HG03103 (cell line): ENCODE measurements around the gene TNFRSF18.

ENCODE experiments used
- ATAC-seq: cut with Tn5 transposase; IDR thresholded peaks from one replicate; pipeline ENCODE4 v1.9.1; 2021; ENCODE audit warnings: low read depth; ENCODE audit not compliant: unreplicated experiment

TNFRSF18 gene

DNA sequence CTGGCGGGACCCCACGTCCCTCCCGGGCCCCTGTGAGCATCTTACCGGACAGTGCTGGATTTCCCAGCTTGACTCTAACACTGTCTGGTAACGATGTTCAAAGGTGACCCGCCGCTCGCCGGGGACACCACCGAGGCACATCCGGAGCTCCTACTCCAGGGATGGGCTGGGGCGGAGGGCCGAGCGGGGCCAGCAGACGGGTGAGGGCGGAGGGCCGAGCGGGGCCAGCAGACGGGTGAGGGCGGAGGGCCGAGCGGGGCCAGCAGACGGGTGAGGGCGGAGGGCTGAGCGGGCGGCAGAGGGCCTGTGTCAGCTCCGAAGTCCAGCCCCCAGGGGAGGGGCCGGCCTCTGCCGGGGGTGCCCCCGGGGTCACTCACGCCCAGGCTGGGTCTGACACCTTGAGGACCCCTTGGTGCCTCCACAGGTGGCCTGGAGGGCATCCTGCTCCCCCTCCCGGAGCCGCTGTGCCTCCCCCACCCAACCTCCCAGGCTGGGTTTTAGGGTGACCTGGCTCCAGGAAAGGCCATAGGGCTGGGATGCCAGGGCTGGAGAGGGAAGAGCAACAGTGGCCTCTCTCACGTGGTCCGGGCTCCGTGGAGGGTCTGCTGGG lies 38.4 kb downstream of the TNFRSF18 start:
- no peak for ATAC-seq

DNA sequence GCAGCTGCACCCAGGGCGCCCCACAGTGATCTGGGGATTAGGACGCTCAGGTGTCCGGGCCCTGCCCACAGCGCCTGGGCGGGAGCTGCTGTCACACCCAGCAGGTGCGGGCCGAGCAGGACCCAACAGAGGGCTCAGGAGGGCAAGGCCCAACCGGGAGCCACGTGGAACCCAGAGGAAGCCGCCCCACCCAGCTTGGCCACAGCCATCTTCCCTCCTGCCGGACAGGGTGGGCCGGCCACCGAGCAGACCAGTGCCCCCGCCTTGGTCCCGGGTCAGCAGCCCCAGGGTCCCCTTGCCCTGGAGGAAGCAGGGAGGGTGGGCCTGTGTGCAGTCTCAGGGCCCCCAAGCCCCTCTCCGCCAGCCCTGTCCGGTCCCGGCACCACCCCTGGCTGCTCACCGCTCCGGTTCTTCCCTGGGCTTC lies 39.0 kb downstream of the TNFRSF18 start:
- no peak for ATAC-seq

DNA sequence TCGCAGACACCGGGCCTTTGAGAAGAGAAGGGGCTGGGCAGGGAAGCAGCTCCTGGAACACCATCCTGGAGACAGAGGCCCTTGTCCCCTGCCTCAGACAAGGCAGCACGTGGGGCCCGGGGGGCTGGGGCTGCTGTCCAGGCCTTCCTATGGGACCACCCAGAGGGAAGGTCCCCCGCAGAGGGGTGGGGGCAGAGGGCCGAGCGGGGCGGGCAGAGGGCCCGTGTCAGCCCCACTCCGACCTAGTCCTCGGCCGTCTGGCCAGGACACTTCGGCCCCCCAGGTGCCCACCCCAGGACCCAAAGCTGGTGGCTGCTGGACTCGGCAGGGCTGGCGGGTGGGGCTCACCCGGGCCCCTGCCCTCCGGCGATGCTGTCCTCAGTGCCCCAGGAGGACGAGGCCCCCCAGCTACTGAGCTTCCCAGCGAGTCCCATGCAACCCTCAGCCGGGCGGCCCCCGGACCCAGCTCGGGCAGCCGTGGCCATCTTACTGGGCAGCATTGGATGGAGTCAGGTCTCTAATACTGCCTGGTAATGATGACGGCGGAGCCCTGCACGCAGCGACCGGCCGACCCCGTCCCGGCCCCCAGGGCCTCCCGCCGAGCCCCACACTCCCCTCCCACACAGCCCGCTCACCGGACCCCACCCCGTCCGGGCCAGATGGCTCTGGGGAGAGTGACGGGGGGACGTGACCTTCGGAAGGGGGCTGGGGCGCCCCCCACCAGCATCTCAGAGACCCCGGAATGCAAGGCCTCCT lies 39.6 kb downstream of the TNFRSF18 start:
- ATAC-seq = no peak

DNA sequence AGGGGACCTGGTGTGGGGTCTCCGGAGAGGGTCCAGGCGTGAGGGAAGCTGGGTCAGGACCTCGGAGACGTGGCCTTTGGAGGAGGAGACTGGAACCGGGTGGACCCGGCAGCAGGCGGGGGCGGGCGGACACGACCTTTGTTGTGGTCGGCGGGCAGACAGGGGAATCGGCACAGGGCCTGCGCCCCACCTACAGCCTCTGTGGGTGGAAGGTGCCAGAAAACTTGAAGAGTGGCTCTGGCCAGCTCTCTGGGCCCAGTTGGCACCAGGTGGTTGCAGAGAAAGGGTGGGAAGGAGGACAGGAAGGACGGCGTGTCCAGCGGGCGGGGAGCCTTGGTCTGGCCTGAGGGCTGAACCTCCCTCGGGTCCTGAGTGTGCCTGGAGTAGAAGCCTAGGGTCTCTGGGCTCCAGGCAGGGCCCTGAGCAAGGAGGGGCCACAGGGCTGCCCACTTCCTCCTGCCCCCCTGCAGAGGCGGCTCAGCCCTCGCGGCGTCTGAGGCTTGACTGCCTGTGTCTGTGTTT lies 40.4 kb downstream of the TNFRSF18 start:
- no peak for ATAC-seq

DNA sequence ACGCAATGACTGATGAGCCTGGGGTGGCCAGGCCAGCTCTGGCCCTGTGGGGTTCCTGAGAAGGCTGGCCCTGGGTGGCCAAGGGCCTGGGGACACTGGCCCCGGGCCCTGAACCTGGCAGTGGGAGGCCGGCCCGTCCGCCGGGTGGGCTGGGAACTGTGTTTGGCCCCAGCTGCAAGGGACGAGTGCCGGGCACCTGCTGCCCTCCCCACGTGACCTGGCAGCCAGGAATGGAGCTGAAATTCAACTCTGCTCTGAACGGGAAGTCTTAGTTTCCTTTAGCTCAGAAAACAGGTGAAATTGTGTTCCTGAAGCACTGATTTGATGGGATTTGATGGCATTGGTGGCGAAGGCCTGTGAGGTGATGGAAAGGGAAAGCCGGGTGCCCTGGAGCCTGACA lies 40.9 kb downstream of the TNFRSF18 start:
- no peak for ATAC-seq

DNA sequence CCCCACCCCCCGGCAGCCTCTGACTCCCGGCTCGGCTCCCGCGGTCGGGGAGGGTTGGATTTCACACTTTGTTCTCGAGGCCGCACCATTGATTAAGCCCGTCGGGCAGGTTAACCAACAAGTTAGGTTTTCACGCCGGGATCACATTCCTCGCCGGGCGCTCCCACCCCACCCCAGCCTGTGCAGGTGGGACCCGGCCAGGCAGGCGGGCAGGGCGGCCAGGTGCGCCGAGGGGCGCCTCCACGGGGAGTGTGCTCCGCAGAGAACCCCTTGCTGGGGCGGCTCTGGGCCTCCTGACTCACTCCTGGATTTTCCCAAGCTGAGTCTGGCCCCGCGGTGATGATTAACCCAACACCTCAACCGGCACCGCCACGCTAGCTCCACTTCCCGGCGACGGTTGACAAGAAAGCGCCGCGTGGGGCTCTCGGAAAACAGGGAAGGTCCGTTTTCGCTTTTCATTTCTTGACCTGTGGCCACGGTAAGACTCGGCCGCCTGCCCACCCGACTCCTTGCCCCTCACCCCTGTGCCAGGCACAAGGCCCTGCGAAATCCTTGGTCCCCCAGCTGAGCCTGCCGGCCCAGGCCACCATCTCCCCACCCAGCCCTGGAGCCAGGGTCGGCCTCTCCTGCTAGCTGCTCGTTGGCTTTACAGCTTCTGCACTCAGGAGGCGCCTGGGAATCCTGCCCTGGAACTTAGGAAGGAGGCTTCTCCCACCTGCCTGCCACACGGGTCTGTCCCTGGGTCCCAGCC lies 41.5 kb downstream of the TNFRSF18 start:
- no peak for ATAC-seq

DNA sequence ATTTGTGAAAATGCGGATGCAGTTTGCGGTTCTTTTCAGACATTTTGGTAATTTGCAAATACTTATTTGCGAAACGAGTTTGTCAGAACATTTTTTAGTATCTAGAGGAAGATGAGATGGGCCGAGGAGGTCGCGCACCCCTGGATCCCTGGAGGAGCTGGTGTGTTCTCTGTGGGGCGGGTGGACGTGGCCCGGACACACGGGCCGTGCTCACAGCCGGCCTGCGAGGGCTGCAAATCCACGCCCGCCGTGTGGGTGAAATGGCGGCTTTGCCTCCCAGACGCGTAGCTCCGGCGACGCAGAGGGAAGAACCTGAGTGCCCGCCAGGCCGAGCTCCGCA lies 42.1 kb downstream of the TNFRSF18 start:
- no peak for ATAC-seq

DNA sequence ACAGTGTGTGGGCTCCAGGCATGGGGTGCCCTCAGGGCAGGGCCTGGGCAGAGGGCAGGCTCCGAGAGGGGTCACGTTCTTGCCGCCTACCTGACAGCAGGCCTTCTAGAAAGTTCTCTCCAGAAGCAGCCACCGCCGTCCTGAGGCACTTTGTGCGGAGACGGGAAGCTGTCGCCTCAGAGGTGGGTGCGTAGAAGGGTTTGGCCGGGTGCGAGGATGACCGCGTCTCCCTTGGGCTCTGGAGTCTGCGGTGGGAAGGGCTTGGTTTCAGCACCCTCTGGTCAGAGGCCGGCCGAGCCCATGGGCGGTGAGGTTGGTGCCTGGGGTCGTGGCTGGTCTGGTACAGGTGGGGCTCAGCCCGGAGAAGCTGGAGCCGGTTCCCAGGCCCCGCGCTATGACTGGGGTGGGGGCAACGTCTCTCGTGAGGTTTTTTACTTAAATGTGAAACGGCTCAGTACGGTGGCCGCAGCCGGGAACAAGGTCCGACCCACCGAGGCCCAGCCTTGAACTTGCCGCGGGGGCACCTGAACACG lies 42.8 kb downstream of the TNFRSF18 start:
- ATAC-seq = no peak

DNA sequence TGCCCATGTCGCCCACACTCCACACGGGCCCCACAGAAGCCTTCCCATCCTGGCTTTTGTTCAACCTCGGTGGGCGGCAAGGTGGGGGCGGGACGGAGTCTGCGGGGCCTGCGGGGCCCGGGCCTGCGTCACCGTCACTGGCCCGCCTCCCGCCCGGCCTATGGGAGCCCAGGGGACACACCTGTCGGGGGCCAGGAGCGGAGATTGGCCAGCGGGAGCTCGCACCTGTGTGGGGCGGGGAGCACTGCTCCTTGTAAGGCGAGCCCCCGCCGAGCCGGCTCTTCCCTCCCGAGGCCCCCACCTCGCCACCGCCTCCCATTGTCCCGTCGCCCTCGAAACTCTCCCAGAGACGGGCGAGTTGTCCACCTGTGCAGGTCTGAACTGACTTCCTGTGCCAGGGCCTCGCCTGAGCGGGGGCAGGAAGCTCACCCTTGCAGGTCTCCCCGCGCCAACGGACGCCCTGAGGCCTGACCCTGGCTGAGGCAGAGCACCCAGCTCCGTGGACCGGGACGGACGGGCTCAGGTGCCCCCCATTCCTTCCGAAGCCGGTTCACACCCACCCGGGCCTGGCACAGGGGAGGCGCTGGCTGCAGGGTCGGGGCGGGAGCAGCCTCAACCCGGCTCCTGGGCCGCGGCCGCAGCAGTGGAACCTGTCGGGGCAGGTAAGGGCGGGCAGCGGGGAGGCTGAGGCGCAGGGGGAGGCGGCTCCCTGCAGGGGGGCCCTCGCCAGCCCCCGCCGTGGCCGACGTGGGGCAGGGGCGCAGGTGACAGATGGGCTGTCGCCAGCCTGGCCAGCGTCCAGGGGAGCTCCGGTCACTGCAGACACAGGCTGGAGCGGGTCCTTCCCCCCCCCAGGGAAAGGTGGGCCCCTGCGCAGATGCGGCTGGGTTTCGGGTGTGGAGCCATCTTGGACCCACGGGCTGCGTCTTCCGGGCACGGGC lies 43.5 kb downstream of the TNFRSF18 start:
- ATAC-seq = no peak

DNA sequence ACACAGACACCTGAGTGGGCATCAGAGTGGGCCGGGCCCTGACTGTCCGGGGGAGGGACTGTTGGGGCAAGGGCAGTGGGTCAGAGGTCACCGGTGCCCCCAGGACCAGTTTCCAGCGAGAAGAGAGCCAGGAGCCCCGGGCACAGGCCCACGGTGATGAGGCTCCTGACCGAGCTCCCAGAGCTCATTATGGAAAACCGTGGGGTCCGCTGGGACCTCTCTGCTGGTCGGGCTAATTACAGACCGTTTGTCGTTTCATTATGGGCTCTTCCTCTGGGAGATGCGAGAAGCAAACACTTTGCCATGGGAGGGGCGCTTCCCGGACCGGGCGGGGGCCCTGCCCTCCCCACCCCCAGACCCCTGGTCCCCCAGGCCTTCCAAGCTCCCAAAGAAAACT lies 44.7 kb downstream of the TNFRSF18 start:
- no peak for ATAC-seq

DNA sequence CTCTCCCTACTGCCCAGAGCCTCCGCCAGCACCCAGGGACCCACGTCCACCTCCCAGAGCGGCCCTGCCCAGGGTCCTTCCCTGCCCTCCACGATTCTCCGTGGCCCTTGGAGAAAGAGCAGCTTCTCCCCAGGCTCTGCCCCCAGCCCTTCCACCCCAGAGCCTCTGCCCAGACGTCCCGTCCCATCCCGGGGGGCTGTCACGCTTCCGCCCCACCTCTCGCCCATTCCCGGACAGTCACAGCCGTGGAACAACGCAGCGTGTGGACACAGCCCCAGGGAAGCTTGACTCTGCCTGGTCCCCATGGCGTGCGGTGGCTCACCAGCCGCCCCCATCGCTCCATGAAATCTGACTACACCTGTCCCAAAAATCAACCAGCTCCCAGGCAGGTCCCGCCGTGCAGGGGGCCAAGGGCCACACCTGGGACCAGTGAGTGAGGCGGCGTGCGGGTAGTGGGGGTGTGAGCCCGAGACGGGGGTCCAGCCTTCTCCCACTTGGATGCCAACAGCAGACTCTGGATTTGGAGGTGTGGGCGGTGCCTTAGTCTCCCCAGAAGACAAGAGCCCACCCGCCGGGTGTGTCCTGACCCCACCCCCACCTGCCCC lies 45.2 kb downstream of the TNFRSF18 start:
- no peak for ATAC-seq

DNA sequence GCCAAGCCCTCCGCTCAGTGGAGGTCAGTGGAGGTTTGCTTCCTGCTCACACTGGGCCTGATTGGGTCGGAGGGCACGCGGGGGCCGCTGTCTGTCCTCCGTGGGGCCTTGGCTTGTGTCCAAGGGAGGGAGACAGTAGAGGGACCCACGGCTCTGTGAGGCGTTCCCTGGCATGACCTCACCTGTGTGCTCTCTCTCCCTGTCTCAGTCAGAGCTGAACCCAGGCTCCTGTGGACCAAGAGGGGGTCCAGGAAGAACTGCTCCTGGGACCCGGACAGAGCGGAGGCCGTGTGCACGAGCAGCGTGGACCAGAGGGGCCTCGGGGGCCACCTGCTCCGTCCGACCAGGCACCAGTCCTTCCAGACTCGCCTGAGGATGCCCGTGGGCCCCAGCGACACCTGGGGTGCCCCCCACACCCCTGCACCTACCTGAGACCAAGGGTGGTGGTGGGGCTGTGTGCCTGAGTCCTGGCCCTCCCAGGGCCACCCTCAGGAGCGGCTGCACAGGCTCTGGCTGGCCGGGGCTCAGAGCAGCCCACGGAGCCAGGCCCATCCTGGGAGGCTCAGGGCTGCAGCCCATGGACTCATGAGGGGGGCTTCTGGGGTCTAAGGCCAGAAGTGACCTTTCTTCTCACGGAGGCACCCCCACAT lies 46.0 kb downstream of the TNFRSF18 start:
- no peak for ATAC-seq

DNA sequence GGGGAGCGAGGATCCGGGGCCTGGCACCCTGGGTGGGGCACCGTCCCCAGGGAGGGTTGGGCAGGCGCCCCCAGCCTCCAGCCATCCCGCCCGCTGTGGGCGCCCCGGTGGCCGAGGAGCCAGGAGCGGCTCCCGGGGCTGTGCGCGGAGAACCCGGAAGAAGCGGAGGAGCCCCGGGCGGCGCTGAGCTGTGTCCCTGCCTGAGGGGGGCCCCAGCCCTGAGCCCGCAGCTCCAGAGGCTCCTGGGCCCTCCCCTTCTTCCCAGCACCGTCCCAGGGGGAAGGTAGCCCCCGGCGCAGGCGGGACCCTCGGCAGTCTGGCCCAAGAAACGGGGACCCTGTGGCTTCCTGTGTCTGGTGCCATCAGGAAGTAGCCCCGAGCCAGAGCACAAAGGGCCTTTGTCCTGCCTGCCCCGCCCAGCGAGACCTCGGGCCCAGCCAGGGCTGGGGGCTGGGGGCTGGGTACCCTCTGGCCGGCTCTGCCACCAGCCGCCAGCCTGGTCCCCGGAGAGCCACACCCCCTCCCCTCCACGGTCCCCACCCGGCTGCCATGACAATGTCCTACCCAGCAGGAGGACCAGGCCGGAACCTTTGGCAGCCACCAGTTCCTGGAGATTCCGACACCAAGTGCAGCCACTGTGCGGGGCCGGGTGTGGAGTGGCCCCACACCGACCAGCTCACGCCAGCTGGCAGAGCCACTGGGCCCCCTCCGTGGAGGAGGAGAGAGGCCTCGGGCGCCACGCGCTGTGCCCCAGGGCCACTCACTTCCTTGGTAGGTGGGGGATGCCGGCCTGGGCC lies 48.3 kb downstream of the TNFRSF18 start:
- no peak for ATAC-seq

DNA sequence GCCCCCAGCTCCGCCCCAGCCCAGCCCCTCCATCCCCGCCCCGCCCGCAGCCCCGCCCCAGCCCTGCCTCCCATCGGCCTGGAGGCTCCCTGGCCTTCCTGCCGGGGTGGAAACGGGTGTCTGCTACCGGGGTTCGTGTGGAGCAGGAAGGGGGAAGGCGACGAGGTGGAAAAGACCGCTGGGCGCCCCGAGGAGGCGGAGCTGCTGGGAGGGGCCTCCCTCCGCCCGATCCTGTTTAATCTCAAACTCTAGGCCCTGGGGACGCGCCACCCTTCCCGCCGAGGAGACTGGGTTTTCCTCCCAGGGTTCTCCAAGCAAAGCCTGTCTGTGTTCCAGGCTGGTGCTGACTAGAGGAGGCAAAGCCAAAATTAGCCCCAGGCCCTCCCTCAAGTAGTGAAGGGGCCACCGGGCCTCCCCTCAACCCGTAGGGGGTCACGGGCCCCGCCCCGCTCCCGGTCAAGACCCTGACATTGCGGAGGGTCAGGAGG lies 48.9 kb downstream of the TNFRSF18 start:
- ATAC-seq = no peak

DNA sequence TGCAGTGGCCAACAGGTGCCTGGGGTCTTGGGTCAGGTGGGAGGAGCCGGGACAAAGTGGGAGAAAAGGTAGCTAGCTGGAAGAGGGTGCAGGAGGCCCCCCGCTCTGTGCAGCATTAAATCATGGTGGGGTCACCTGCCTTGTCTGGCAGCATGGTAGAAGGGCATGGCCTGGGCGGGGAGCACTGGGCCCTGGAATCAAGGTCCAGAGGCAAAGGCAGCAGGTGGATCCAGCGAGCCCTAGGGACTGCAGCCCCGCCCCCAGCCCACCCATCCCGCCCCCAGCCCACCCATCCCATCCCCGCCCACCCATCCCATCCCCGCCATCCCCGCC lies 49.4 kb downstream of the TNFRSF18 start:
- ATAC-seq = no peak

DNA sequence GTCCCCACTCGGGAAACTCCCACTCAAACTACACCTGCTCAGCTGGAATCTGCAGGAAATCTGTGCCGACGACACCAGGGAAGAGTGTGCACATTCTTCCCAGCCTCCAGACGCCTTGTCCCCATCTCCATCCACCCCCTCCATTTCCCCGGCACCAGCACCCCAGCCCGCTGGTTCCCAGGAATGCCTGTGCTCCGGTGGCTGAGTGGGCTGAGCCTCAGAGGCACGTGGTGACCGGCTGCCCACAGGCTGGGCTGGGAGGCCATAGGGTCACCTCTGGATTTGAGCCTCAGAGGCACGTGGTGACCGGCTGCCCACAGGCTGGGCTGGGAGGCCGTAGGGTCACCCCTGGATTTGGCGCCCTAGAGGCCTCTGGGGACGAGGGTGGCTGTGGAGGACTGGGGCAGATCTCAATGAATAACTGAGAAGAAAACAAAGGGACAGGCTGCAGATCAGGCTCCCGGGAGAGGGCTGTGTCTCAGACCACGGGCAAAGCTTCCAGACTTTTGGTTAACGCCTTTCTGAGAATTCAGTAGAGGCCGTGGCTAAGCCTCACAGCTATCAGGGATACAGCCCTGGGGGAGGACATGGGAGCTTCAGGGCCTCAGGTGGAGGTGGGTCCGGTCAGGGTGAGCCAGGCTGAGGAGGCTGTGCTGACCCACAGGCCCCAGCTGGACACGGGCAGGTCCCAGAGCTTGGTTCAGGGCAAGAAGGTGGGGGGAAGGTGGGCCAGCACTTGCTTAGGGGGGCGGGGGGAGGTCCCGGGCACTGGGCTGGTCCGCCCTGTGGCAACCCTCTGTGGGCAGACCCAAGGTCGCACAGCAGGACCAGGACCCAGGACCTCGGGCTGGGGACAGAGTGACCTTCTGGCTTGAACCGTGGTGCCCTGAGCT lies 50.0 kb downstream of the TNFRSF18 start:
- no peak for ATAC-seq

DNA sequence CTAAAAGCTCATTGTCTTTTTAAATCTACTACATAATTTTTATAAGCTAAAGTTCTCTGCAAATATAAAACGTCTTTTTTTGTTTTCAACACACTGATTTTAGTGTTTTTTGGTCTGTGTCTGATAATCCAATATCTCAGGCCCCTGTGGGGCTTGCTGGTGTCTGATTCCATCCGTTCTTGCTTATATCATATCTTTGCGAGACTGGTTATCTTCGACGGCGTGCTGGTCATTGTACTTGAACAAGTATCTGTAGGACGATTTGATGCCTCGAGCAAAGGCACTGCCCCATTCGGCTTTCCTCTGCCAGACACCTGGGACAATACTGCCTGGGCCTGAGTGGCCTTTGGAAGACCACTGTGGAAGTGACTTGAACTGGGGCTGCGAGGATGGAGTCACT lies 51.1 kb downstream of the TNFRSF18 start:
- no peak for ATAC-seq

DNA sequence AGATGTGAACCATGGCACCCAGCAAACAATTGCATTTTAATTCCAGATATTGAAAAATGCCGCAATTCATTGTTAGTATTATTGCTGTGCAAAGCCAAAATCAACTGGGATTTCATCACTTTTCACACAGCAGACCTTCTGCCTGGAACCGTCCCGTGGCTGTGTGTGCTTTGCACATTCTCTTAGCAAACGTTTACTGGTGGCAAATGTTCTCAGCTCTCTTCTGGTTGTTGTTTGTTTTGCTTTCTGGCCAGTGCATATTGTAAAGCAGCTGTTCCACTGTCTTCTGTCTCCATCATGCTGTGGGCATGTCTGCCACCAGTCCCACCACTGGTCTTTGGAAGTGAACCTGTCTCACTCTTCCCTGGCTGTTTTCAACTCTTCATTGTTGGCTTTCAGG lies 52.5 kb downstream of the TNFRSF18 start:
- ATAC-seq = no peak
